Measurements from ENCODE around the gene MEGF10. TPM values are rescaled to one million over a fixed set of nuclear protein-coding genes. Genes with fewer than 3 reads are reported as not detected.

MEGF10 gene
- polyA plus RNA-seq, 1 donor from 2014 or later = 0.05 TPM

DNA sequence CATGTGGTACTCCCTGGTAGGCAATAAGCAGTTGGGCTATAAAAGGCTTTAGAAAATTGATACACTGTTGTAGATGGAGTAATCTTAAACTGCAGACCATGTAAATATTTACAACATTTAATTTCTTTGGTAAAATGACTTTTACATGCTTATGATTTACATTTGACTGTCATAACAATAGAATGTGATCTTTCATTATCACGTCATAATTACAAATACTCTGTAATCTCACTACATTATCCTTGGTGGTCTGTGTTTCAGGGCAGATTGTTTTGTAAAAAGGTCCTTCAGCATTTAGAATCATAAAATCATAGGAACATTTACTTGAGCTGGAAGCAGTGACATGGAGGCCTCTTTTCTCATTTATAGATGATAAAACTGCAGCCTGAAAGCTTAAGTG, 153.6 kb downstream of the MEGF10 start:
- H3K9me2 ChIP-seq (ENCODE audit: insufficient read depth, low read length) = no peaks in the 10 kb centered on the region
- H3F3A ChIP-seq (ENCODE audit: insufficient read depth, low read length, poor library complexity, severe bottlenecking) = no peaks in the 10 kb centered on the region
- TF ChIP-seq EZH2 (IDR thresholded peaks at IDR 0.05; ENCODE audit: borderline replicate concordance, insufficient read depth, low read length, poor library complexity, severe bottlenecking) (no peak), RAD21 (conservative IDR thresholded peaks at IDR 0.05) (no peak), TAF1 (IDR thresholded peaks at IDR 0.05; ENCODE audit: low read depth) (no peak), EP300 (conservative IDR thresholded peaks at IDR 0.05; ENCODE audit: poor library complexity, severe bottlenecking) (no peak), CTCF (IDR thresholded peaks at IDR 0.05; ENCODE audit: poor library complexity, severe bottlenecking) (no peak), MXI1 (conservative IDR thresholded peaks at IDR 0.05; ENCODE audit: poor library complexity, severe bottlenecking) (no peak), SMC3 (conservative IDR thresholded peaks at IDR 0.05; ENCODE audit: poor library complexity) (no peak), POLR2AphosphoS5 (IDR thresholded peaks at IDR 0.05) (no peak)
- TF ChIP-seq, protein P1, sequence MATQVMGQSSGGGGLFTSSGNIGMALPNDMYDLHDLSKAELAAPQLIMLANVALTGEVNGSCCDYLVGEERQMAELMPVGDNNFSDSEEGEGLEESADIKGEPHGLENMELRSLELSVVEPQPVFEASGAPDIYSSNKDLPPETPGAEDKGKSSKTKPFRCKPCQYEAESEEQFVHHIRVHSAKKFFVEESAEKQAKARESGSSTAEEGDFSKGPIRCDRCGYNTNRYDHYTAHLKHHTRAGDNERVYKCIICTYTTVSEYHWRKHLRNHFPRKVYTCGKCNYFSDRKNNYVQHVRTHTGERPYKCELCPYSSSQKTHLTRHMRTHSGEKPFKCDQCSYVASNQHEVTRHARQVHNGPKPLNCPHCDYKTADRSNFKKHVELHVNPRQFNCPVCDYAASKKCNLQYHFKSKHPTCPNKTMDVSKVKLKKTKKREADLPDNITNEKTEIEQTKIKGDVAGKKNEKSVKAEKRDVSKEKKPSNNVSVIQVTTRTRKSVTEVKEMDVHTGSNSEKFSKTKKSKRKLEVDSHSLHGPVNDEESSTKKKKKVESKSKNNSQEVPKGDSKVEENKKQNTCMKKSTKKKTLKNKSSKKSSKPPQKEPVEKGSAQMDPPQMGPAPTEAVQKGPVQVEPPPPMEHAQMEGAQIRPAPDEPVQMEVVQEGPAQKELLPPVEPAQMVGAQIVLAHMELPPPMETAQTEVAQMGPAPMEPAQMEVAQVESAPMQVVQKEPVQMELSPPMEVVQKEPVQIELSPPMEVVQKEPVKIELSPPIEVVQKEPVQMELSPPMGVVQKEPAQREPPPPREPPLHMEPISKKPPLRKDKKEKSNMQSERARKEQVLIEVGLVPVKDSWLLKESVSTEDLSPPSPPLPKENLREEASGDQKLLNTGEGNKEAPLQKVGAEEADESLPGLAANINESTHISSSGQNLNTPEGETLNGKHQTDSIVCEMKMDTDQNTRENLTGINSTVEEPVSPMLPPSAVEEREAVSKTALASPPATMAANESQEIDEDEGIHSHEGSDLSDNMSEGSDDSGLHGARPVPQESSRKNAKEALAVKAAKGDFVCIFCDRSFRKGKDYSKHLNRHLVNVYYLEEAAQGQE (IDR thresholded peaks at IDR 0.05; ENCODE audit: borderline replicate concordance) = no peak
- H3K27me3 ChIP-seq (ENCODE audit: insufficient read depth, low read depth, low read length) = no peaks in the 10 kb centered on the region
- no peaks in the 10 kb centered on the region for H3K79me2 ChIP-seq (replicated peaks; ENCODE audit: insufficient read depth, low read length)
- no peaks in the 10 kb centered on the region for H3K9me3 ChIP-seq (ENCODE audit: low read length)
- no peaks in the 10 kb centered on the region for H4K20me1 ChIP-seq (ENCODE audit: insufficient read depth)
- H3K27ac ChIP-seq (ENCODE audit: low read length) = no peak overlapping the region
- no peak overlapping the region for H3K4me3 ChIP-seq (ENCODE audit: low read length)
- H2AFZ ChIP-seq (ENCODE audit: low read depth, low read length) = no peak overlapping the region
- no peaks in the 10 kb centered on the region for H3K36me3 ChIP-seq (ENCODE audit: insufficient read depth, low read length)
- no peak overlapping the region for H3K9ac ChIP-seq (ENCODE audit: low read length)
- no peak overlapping the region for H3K4me2 ChIP-seq (ENCODE audit: low read length)

DNA sequence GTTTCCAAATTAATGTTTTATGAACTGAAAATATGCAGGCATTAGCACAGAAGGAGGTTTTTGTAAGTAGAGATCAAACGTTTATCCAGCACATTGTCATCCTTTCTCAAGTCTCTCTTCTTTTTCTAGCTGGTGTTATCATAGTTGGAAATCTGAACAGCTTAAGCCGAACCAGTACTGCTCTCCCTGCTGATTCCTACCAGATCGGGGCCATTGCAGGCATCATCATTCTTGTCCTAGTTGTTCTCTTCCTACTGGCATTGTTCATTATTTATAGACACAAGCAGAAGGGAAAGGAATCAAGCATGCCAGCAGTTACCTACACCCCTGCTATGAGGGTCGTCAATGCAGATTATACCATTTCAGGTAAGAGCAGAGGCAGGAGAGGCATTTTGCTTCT, 154.7 kb downstream of the MEGF10 start:
- no peak for TF ChIP-seq EP300 (conservative IDR thresholded peaks at IDR 0.05; ENCODE audit: poor library complexity, severe bottlenecking)
- TF ChIP-seq TAF1 (IDR thresholded peaks at IDR 0.05; ENCODE audit: low read depth) = no peak
- no peak for TF ChIP-seq CTCF (IDR thresholded peaks at IDR 0.05; ENCODE audit: poor library complexity, severe bottlenecking)
- TF ChIP-seq MXI1 (conservative IDR thresholded peaks at IDR 0.05; ENCODE audit: poor library complexity, severe bottlenecking) = no peak
- TF ChIP-seq EZH2 (IDR thresholded peaks at IDR 0.05; ENCODE audit: borderline replicate concordance, insufficient read depth, low read length, poor library complexity, severe bottlenecking) = no peak
- TF ChIP-seq, protein P1 (IDR thresholded peaks at IDR 0.05; ENCODE audit: borderline replicate concordance) = no peak
- no peak for TF ChIP-seq RAD21 (conservative IDR thresholded peaks at IDR 0.05)
- no peak for TF ChIP-seq POLR2AphosphoS5 (IDR thresholded peaks at IDR 0.05)
- no peak for TF ChIP-seq SMC3 (conservative IDR thresholded peaks at IDR 0.05; ENCODE audit: poor library complexity)
- Histone ChIP-seq H3K79me2 (replicated peaks; ENCODE audit: insufficient read depth, low read length) (no peaks in the 10 kb centered on the region), H3K4me2 (ENCODE audit: low read length) (no peak overlapping the region), H3K36me3 (ENCODE audit: insufficient read depth, low read length) (no peaks in the 10 kb centered on the region), H3K4me3 (ENCODE audit: low read length) (no peak overlapping the region), H3K9me2 (ENCODE audit: insufficient read depth, low read length) (no peaks in the 10 kb centered on the region), H3K27ac (ENCODE audit: low read length) (no peak overlapping the region), H3K9me3 (ENCODE audit: low read length) (no peaks in the 10 kb centered on the region), H2AFZ (ENCODE audit: low read depth, low read length) (no peak overlapping the region), H3K9ac (ENCODE audit: low read length) (no peak overlapping the region), H3F3A (ENCODE audit: insufficient read depth, low read length, poor library complexity, severe bottlenecking) (no peaks in the 10 kb centered on the region), H3K27me3 (ENCODE audit: insufficient read depth, low read depth, low read length) (no peaks in the 10 kb centered on the region), H4K20me1 (ENCODE audit: insufficient read depth) (no peaks in the 10 kb centered on the region)

Data from neural cell (in vitro differentiated cells).